H1 (cell line): ENCODE data around the gene CCDC106. TPM values are rescaled to one million over a fixed set of nuclear protein-coding genes. Genes with fewer than 3 reads are reported as not detected.

ENCODE experiments used
- CBX5 ChIP-seq: fragments of 300-800, 300-1000 bp; sonication (generic); IDR thresholded peaks from 2 replicates; pipeline ENCODE4 v1.7.1; 2016; ENCODE audit warnings: antibody characterized with exemption, low read length, low read depth
- polyA plus RNA-seq, 7 experiments: library from polyadenylated mRNA; depleted of rRNA in 3 of 7; stranded (reverse) in 5 of 7; unstranded in 2 of 7; fragments of >200 nt in 5 of 7; fragments of 200-250 nt in 2 of 7; gene quantifications; 1 replicate in 5 of 7; 2 replicates in 1 of 7; 4 replicates in 1 of 7; pipeline versions ENCODE4 v1.2.1 to v1.2.3, GENCODE V29; 2011 to 2013; ENCODE audit warnings: missing spikeins in 2 of 7, mixed read lengths in 2 of 7
- total RNA-seq: library from RNA; stranded (reverse); fragmentation: NEBNext Ultra II Directional; extraction: Animal tissue kit (Norgen Biotek cat#: 25700); gene quantifications from 2 replicates; pipeline ENCODE4 v1.2.1, GENCODE V29; 2021

Gene CCDC106
- total and polyA plus RNA-seq, 2 of the 8 experiments (the other 6 are each of a cell fraction or from before 2014, with no cell fraction given): 12.0 to 20.1 TPM

GRCh38 chr19:55600662-55601028, 47.4 kb upstream of the CCDC106 start (continued):
- no peak for TF ChIP-seq CBX5
- TF ChIP-seq, all 59 proteins: peak for 3
